NCI-H345 treated with DMSO at 0.1 percent for 48 hours (cell line): ENCODE data around the gene VGLL4.
"Not testable (repeated sequence)": the region's sequence is repeated elsewhere in the genome, so short reads cannot be mapped to it uniquely, and the experiment has no call there.

Source experiments
- DNase-seq: peaks from one replicate; lab custom pipeline; 2025; ENCODE audit not compliant: unreplicated experiment; lab: John Stamatoyannopoulos, UW

VGLL4 gene

GRCh38 chr3:11536132-11536935 lies 107.4 kb downstream of the VGLL4 start:
- DNase-seq = no peak

GRCh38 chr3:11535243-11535960 lies 108.3 kb downstream of the VGLL4 start:
- DNase-seq = no peak

- DNase-seq = no peak
These were observed 109.0 kb downstream of the VGLL4 start for GRCh38 chr3:11534793-11535101.

GRCh38 chr3:11534011-11534792 lies 109.5 kb downstream of the VGLL4 start:
- DNase-seq = no peak

- no peak for DNase-seq
These were observed 110.8 kb downstream of the VGLL4 start for GRCh38 chr3:11532931-11533391.

- no peak for DNase-seq
These were observed 113.5 kb downstream of the VGLL4 start for GRCh38 chr3:11530153-11530721.

GRCh38 chr3:11529281-11529680 lies 114.4 kb downstream of the VGLL4 start:
- no peak for DNase-seq

- not testable (repeated sequence) for DNase-seq
These were observed 117.6 kb downstream of the VGLL4 start for GRCh38 chr3:11526121-11526520.

GRCh38 chr3:11523572-11524101 lies 120.1 kb downstream of the VGLL4 start:
- no peak for DNase-seq

- no peak for DNase-seq
These were observed 120.7 kb downstream of the VGLL4 start for GRCh38 chr3:11522953-11523571.

- DNase-seq = no peak
These were observed 121.4 kb downstream of the VGLL4 start for GRCh38 chr3:11522398-11522715.

GRCh38 chr3:11521167-11521566 lies 122.5 kb downstream of the VGLL4 start:
- no peak for DNase-seq

- DNase-seq = no peak
These were observed 126.1 kb downstream of the VGLL4 start for GRCh38 chr3:11517601-11518000.

- no peak for DNase-seq
These were observed 129.4 kb downstream of the VGLL4 start for GRCh38 chr3:11514191-11514821.

GRCh38 chr3:11513817-11514135 lies 129.9 kb downstream of the VGLL4 start:
- DNase-seq = no peak

- DNase-seq = not testable (repeated sequence)
These were observed 130.4 kb downstream of the VGLL4 start for GRCh38 chr3:11513125-11513816.

- DNase-seq = not testable (repeated sequence)
These were observed 132.1 kb downstream of the VGLL4 start for GRCh38 chr3:11511606-11512005.

GRCh38 chr3:11510356-11510755 lies 133.4 kb downstream of the VGLL4 start:
- no peak for DNase-seq

GRCh38 chr3:11510001-11510340 lies 133.7 kb downstream of the VGLL4 start:
- DNase-seq = no peak
